H9 (cell line): ENCODE data around the gene LEKR1. TPM values are rescaled to one million over a fixed set of nuclear protein-coding genes. Genes with fewer than 3 reads are reported as not detected.

Experiments used
- DNase-seq: peaks from one replicate; pipeline ENCODE4 v3.0.0-alpha.2; 2017
- H2AFZ ChIP-seq: one replicate; pipeline ENCODE4 v1.6.1; 2013; ENCODE audit warnings: mild to moderate bottlenecking, low read length, control low read depth, moderate library complexity
- H2AK5ac ChIP-seq: 2 replicates; pipeline ENCODE4 v1.6.1; 2013; ENCODE audit warnings: low read length, control low read depth, mixed read lengths; ENCODE audit not compliant: insufficient read length
- H2BK120ac ChIP-seq: one replicate; pipeline ENCODE4 v1.6.1; 2013; ENCODE audit warnings: low read depth, mild to moderate bottlenecking, low read length, control low read depth, inconsistent platforms; ENCODE audit not compliant: poor library complexity, severe bottlenecking
- H2BK12ac ChIP-seq: 2 replicates; pipeline ENCODE4 v1.6.1; 2013; ENCODE audit warnings: low read length, control low read depth, mixed read lengths, low read depth; ENCODE audit not compliant: insufficient read length
- H2BK15ac ChIP-seq: 2 replicates; pipeline ENCODE4 v1.6.1; 2013; ENCODE audit warnings: low read depth, low read length, control low read depth
- H2BK20ac ChIP-seq: one replicate; pipeline ENCODE4 v1.6.1; 2013; ENCODE audit warnings: low read depth, mild to moderate bottlenecking, low read length, control low read depth, inconsistent platforms; ENCODE audit not compliant: poor library complexity, severe bottlenecking
- H2BK5ac ChIP-seq: 2 replicates; pipeline ENCODE4 v1.6.1; 2013; ENCODE audit warnings: low read length, control low read depth, mixed read lengths; ENCODE audit not compliant: insufficient read length
- H3K14ac ChIP-seq: 2 replicates; pipeline ENCODE4 v1.6.1; 2013; ENCODE audit warnings: low read length, control low read depth; ENCODE audit not compliant: insufficient read depth
- H3K18ac ChIP-seq: 2 replicates; pipeline ENCODE4 v1.6.1; 2013; ENCODE audit warnings: low read depth, mild to moderate bottlenecking, mixed read lengths, low read length, control low read depth; ENCODE audit not compliant: insufficient read length
- H3K23ac ChIP-seq: 2 replicates; pipeline ENCODE4 v1.6.1; 2013; ENCODE audit warnings: low read length, control low read depth, mixed read lengths, low read depth; ENCODE audit not compliant: insufficient read length
- H3K23me2 ChIP-seq: 2 replicates; pipeline ENCODE4 v1.6.1; 2013; ENCODE audit warnings: low read depth, mild to moderate bottlenecking, mixed read lengths, low read length, control low read depth; ENCODE audit not compliant: insufficient read length, poor library complexity, severe bottlenecking
- H3K27ac ChIP-seq: 2 replicates; pipeline ENCODE4 v1.5.1; 2013; ENCODE audit warnings: low read length, control low read depth, mixed read lengths, low read depth; ENCODE audit not compliant: insufficient read length
- H3K27me3 ChIP-seq: 2 replicates; pipeline ENCODE4 v1.6.1; 2013; ENCODE audit warnings: low read length, control low read depth, inconsistent platforms; ENCODE audit not compliant: insufficient read depth
- H3K4ac ChIP-seq: 2 replicates; pipeline ENCODE4 v1.6.1; 2013; ENCODE audit warnings: low read depth, mild to moderate bottlenecking, control low read depth, inconsistent platforms, low read length, moderate library complexity
- H3K4me1 ChIP-seq: 2 replicates; pipeline ENCODE4 v1.6.1; 2013; ENCODE audit warnings: low read length, control low read depth, inconsistent platforms; ENCODE audit not compliant: insufficient read depth
- H3K4me2 ChIP-seq: 2 replicates; pipeline ENCODE4 v1.6.1; 2013; ENCODE audit warnings: low read length, control low read depth, mixed read lengths; ENCODE audit not compliant: insufficient read length, insufficient read depth
- H3K56ac ChIP-seq: 2 replicates; pipeline ENCODE4 v1.6.1; 2013; ENCODE audit warnings: low read depth, mild to moderate bottlenecking, mixed read lengths, low read length, control low read depth; ENCODE audit not compliant: insufficient read length
- H3K79me1 ChIP-seq: 2 replicates; pipeline ENCODE4 v1.6.1; 2013; ENCODE audit warnings: low read depth, mild to moderate bottlenecking, moderate library complexity, low read length, control low read depth, inconsistent platforms; ENCODE audit not compliant: insufficient read depth, poor library complexity, severe bottlenecking
- H3K79me2 ChIP-seq: 2 replicates; pipeline ENCODE4 v1.6.1; 2013; ENCODE audit warnings: low read length, control low read depth, inconsistent platforms; ENCODE audit not compliant: insufficient read depth
- H3K9ac ChIP-seq: 2 replicates; pipeline ENCODE4 v1.6.1; 2013; ENCODE audit warnings: low read length, control low read depth, mixed read lengths; ENCODE audit not compliant: insufficient read length; ENCODE audit errors: extremely low read depth
- H3K9me3 ChIP-seq: one replicate; pipeline ENCODE4 v1.6.1; 2013; ENCODE audit warnings: low read depth, low read length, inconsistent platforms; ENCODE audit not compliant: control insufficient read depth
- H3T11ph ChIP-seq: one replicate; pipeline ENCODE4 v1.6.1; 2013; ENCODE audit warnings: mild to moderate bottlenecking, low read length, control low read depth, inconsistent platforms
- H4K20me1 ChIP-seq: one replicate; pipeline ENCODE4 v1.6.1; 2013; ENCODE audit not compliant: control insufficient read depth, insufficient read length, insufficient read depth
- H4K5ac ChIP-seq: 2 replicates; pipeline ENCODE4 v1.6.1; 2013; ENCODE audit warnings: low read depth, mild to moderate bottlenecking, mixed read lengths, low read length, control low read depth; ENCODE audit not compliant: insufficient read length
- H4K8ac ChIP-seq: replicated peaks from 2 replicates; pipeline ENCODE4 v1.6.1; 2013; ENCODE audit warnings: low read length, control low read depth, mixed read lengths, low read depth; ENCODE audit not compliant: insufficient read length
- H4K91ac ChIP-seq: 2 replicates; pipeline ENCODE4 v1.6.1; 2013; ENCODE audit warnings: low read depth, mild to moderate bottlenecking, moderate library complexity, mixed read lengths, low read length, control low read depth; ENCODE audit not compliant: insufficient read length
- H3K27ac Mint-ChIP-seq, 3 experiments: 2 replicates in 2 of 3; 3 replicates in 1 of 3; pipeline ENCODE4 v1.8.0; 2020 to 2021; ENCODE audit warnings: mixed read lengths in 3 of 3, mild to moderate bottlenecking in 1 of 3, moderate library complexity in 1 of 3
- H3K27me3 Mint-ChIP-seq: 2 replicates; pipeline ENCODE4 v1.8.0; 2021; ENCODE audit warnings: low read depth, mild to moderate bottlenecking, moderate library complexity, mixed read lengths
- H3K36me3 Mint-ChIP-seq, 3 experiments: 2 replicates in 2 of 3; 3 replicates in 1 of 3; pipeline ENCODE4 v1.8.0; 2020 to 2021; ENCODE audit warnings: low read depth in 3 of 3, mixed read lengths in 3 of 3; ENCODE audit not compliant: insufficient read depth in 1 of 3
- H3K4me1 Mint-ChIP-seq, 2 experiments: 2 replicates each; pipeline ENCODE4 v1.8.0; 2020; ENCODE audit warnings: mixed read lengths in 2 of 2
- H3K4me3 Mint-ChIP-seq, 2 experiments: 2 replicates in 1 of 2; 3 replicates in 1 of 2; pipeline ENCODE4 v1.8.0; 2020 to 2021; ENCODE audit warnings: mild to moderate bottlenecking in 2 of 2, mixed read lengths in 2 of 2, moderate library complexity in 1 of 2
- H3K9me3 Mint-ChIP-seq, 2 experiments: 2 replicates in 1 of 2; 3 replicates in 1 of 2; pipeline ENCODE4 v1.8.0; 2020; ENCODE audit warnings: mild to moderate bottlenecking in 2 of 2, mixed read lengths in 2 of 2, moderate library complexity in 1 of 2
- WGBS: extraction: QIAGEN DNeasy Blood & Tissue Kit; methylation state at CpG from one replicate; pipeline ENCODE4 v1.1.7; 2013; ENCODE audit warnings: missing lambda C conversion rate, low lambda C conversion rate, mixed read lengths; ENCODE audit not compliant: insufficient read length; ENCODE audit errors: extremely low coverage; 5-methylcytosine and 5-hydroxymethylcytosine counted together
- total RNA-seq: library from RNA; stranded (reverse); gene quantifications from 2 replicates; pipeline ENCODE4 v1.2.1, GENCODE V29; 2021
- TF ChIP-seq, protein P1 (sequence below): fragments of 200-600 bp; sonication (generic); conservative IDR thresholded peaks from 3 replicates; pipeline ENCODE4 v1.8.0; 2021; ENCODE audit warnings: antibody characterized with exemption, mild to moderate bottlenecking

Gene LEKR1
- total RNA-seq, 1 experiment from 2014 or later, result not detected

DNA sequence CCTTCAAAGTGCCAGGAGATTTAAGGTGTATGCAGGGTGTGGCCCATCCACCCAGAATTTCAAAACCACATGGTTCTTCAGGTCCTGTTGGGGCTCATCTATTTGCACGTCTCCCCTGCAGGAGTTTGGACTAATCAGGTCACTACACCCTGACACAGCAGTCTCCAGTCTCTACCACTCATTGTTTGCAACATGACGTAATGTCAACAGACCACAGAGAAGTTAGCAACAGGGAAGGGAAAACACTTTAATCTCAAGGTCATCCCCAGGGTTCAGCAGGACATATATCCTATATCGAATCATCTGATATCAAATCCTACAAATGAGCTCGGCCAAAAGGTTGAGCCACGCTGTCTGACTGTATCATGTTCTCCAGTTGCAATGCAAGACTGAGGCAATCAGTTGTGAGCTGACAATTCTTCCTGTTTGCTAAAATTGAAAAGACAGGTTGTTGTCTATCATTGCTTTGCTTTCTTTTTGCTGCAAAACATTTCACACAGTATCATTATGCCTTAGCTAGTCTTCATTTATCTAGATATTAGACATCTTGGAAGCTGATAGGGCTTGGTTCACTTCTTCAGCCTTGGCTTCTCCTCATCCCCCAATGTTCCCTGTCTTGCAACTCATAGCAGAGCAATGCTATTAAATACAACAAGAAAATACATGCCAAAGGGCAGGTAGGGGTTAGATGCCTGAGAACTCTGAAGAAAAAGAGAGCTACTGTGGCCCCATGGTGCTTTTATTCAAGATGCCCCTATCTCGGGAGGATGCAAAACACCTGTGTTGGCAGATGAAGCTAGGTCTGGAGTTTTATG is 13.4 kb upstream of the LEKR1 start:
- no peak overlapping the region for H3K18ac ChIP-seq
- H2AFZ ChIP-seq, result no peak overlapping the region
- H2BK12ac ChIP-seq, result no peak overlapping the region
- H3K4me3 Mint-ChIP-seq, result no peak overlapping the region
- no peak overlapping the region for H3K56ac ChIP-seq
- DNase-seq, result no peak
- H2BK120ac ChIP-seq, result no peak overlapping the region
- no peaks in the 10 kb centered on the region for H3K79me2 ChIP-seq
- no peaks in the 10 kb centered on the region for H3K9me3 ChIP-seq
- H3K9me3 Mint-ChIP-seq, result no peaks in the 10 kb centered on the region; a peak in 2 of 5 replicates
- H2BK5ac ChIP-seq, result no peak overlapping the region
- no peak overlapping the region for H3K23ac ChIP-seq
- no CpG with 5 or more reads among the region's 6 CpGs for WGBS
- H3K4me1 Mint-ChIP-seq, result peaks cover 19 to 47% of the 10 kb centered on the region in 2 experiments
- H4K5ac ChIP-seq, result no peak overlapping the region
- H3K4ac ChIP-seq, result no peak overlapping the region
- H3T11ph ChIP-seq, result no peak overlapping the region
- H3K27me3 Mint-ChIP-seq, result peaks cover 54% of the 10 kb centered on the region
- no peak overlapping the region for H3K9ac ChIP-seq
- no peak overlapping the region for H3K27ac Mint-ChIP-seq
- no peaks in the 10 kb centered on the region for H4K20me1 ChIP-seq
- H3K4me1 ChIP-seq, result no peaks in the 10 kb centered on the region
- H4K91ac ChIP-seq, result no peak overlapping the region
- H3K27me3 ChIP-seq, result peaks cover 19% of the 10 kb centered on the region; the same call in 1 of the 2 replicates
- H3K79me1 ChIP-seq, result no peaks in the 10 kb centered on the region
- no peak overlapping the region for H2BK20ac ChIP-seq
- peaks cover 0 to 5% (median 2%) of the 10 kb centered on the region in 3 experiments; a peak in 2 of 7 replicates for H3K36me3 Mint-ChIP-seq
- H2AK5ac ChIP-seq, result no peak overlapping the region
- no peak overlapping the region for H3K14ac ChIP-seq
- H2BK15ac ChIP-seq, result no peak overlapping the region
- H3K4me2 ChIP-seq, result no peak overlapping the region
- H3K27ac ChIP-seq, result no peak overlapping the region
- peaks cover 4% of the 10 kb centered on the region for H3K23me2 ChIP-seq
- TF ChIP-seq, protein P1, sequence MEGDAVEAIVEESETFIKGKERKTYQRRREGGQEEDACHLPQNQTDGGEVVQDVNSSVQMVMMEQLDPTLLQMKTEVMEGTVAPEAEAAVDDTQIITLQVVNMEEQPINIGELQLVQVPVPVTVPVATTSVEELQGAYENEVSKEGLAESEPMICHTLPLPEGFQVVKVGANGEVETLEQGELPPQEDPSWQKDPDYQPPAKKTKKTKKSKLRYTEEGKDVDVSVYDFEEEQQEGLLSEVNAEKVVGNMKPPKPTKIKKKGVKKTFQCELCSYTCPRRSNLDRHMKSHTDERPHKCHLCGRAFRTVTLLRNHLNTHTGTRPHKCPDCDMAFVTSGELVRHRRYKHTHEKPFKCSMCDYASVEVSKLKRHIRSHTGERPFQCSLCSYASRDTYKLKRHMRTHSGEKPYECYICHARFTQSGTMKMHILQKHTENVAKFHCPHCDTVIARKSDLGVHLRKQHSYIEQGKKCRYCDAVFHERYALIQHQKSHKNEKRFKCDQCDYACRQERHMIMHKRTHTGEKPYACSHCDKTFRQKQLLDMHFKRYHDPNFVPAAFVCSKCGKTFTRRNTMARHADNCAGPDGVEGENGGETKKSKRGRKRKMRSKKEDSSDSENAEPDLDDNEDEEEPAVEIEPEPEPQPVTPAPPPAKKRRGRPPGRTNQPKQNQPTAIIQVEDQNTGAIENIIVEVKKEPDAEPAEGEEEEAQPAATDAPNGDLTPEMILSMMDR, result no peak
- H4K8ac ChIP-seq, result no peak overlapping the region
